Mammary epithelial cell (primary cell): ENCODE results near the gene POC1B.

Experiments used
- EZH2 ChIP-seq: IDR thresholded peaks from 2 replicates; pipeline ENCODE4 v1.6.1; 2012; ENCODE audit warnings: low read length, inconsistent platforms, borderline replicate concordance
- TF ChIP-seq, protein P1 (sequence below), 2 donors: IDR thresholded peaks in 1 of 2; conservative IDR thresholded peaks in 1 of 2; 2 replicates each; pipeline ENCODE4 v1.5.1; 2011 to 2012; ENCODE audit warnings: inconsistent platforms in 2 of 2, low read length in 2 of 2, mild to moderate bottlenecking in 2 of 2, control low read depth in 1 of 2, low read depth in 1 of 2; ENCODE audit not compliant: insufficient read depth in 1 of 2; ENCODE audit errors: extremely low read depth in 1 of 2

DNA sequence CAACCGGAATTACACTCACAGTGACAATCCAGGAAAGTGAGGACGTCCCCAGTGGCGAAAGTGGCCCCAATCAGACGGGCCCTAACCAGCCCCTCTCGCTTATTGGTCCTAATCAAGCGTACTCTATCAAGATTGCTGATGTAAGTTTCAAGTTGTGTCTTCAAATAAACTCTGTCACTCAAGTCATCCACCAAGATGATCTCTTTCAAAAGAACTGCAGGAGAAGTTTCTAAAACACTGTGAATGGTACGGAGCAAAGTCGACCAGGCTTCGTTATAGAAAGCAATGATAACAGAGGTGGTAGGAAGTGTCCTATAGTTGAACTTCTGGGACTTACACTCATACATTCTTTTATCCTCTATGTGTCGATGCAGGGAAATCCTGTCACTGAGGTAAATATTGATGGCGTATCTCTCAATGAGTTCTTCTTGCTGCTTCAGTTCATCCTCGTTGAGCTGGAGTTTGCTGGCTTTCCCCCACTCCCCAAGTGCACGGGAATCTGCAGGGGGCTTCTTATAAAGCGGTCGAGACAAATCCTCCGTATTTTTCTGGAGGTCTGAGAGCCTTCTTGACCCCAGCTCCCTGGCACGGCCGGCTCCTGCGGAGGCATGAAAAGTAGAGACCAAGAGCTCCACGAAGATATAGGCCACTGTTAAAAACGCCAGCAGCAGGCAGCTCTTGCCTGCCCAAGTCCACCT is 1.9 kb downstream of the POC1B start:
- TF ChIP-seq, protein P1, sequence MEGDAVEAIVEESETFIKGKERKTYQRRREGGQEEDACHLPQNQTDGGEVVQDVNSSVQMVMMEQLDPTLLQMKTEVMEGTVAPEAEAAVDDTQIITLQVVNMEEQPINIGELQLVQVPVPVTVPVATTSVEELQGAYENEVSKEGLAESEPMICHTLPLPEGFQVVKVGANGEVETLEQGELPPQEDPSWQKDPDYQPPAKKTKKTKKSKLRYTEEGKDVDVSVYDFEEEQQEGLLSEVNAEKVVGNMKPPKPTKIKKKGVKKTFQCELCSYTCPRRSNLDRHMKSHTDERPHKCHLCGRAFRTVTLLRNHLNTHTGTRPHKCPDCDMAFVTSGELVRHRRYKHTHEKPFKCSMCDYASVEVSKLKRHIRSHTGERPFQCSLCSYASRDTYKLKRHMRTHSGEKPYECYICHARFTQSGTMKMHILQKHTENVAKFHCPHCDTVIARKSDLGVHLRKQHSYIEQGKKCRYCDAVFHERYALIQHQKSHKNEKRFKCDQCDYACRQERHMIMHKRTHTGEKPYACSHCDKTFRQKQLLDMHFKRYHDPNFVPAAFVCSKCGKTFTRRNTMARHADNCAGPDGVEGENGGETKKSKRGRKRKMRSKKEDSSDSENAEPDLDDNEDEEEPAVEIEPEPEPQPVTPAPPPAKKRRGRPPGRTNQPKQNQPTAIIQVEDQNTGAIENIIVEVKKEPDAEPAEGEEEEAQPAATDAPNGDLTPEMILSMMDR (conservative IDR thresholded peaks at IDR 0.05 in 1 of 2, IDR thresholded peaks at IDR 0.05 in 1 of 2; ENCODE audit: extremely low read depth in 1 of 2, insufficient read depth in 1 of 2, low read depth in 1 of 2, low read length in 2 of 2): no peak
- no peak for TF ChIP-seq EZH2
